OCI-LY7 (cell line): ENCODE results near the gene MGAT4D.

Source experiments
- CTCF ChIP-seq: fragments of 200-600 bp; sonication (generic); conservative IDR thresholded peaks from 2 replicates; pipeline ENCODE4 v1.5.1; 2014; ENCODE audit warnings: mild to moderate bottlenecking, antibody characterized with exemption, low read length, moderate library complexity, mixed read lengths
- EZH2phosphoT487 ChIP-seq: fragments of 200-600 bp; sonication (generic); IDR thresholded peaks from 2 replicates; pipeline ENCODE4 v1.6.1; 2018; ENCODE audit warnings: low read depth, borderline replicate concordance, mild to moderate bottlenecking, mixed run types, antibody characterized with exemption, low read length, moderate library complexity, mixed read lengths

GRCh38 chr4:140533951-140534480 is 35.9 kb upstream of the MGAT4D start:
- TF ChIP-seq CTCF = no peak
- TF ChIP-seq EZH2phosphoT487 = no peak
